ENCODE data around the gene SERP2. TPM values are rescaled to one million over a fixed set of nuclear protein-coding genes. Genes with fewer than 3 reads are reported as not detected.

The SERP2 gene
- total RNA-seq, 4 donors from 2014 or later = 13.1 to 20.5 (median 15.7) TPM

- H3K9me3 ChIP-seq = no peaks in the 10 kb centered on the region
- no peak overlapping the region for H3K4me3 ChIP-seq
- 93 to 95% methylated on average over 7 of the region's 7 CpGs for WGBS, 2 donors
- no peaks in the 10 kb centered on the region for H3K27me3 ChIP-seq
- H3K4me1 ChIP-seq = no peaks in the 10 kb centered on the region
- DNase-seq (ENCODE audit: low spot score in 2 of 2) = no peak
- H3K36me3 ChIP-seq = no peaks in the 10 kb centered on the region
- no peak for TF ChIP-seq CTCF (IDR thresholded peaks at IDR 0.05)
- TF ChIP-seq POLR2A (IDR thresholded peaks at IDR 0.05) = no peak
- TF ChIP-seq EP300 (IDR thresholded peaks at IDR 0.05) = no peak
- no peak overlapping the region for H3K27ac ChIP-seq
Observed at GRCh38 chr13:44407891-44408290, 34.3 kb downstream of the SERP2 start.

- Histone ChIP-seq H3K27me3 (no peaks in the 10 kb centered on the region), H3K4me3 (no peak overlapping the region), H3K27ac (no peak overlapping the region), H3K9me3 (no peaks in the 10 kb centered on the region), H3K36me3 (no peaks in the 10 kb centered on the region), H3K4me1 (no peaks in the 10 kb centered on the region)
- 66 to 79% methylated on average over 4 of the region's 4 CpGs for WGBS, 2 donors
- TF ChIP-seq EP300 (IDR thresholded peaks at IDR 0.05) (no peak), CTCF (IDR thresholded peaks at IDR 0.05) (no peak), POLR2A (IDR thresholded peaks at IDR 0.05) (no peak)
- DNase-seq (ENCODE audit: low spot score in 2 of 2) = no peak
Observed at GRCh38 chr13:44409595-44409994, 36.0 kb downstream of the SERP2 start.

- Histone ChIP-seq H3K4me1 (no peaks in the 10 kb centered on the region), H3K27me3 (no peaks in the 10 kb centered on the region), H3K36me3 (no peaks in the 10 kb centered on the region), H3K9me3 (no peaks in the 10 kb centered on the region), H3K4me3 (no peak overlapping the region), H3K27ac (no peak overlapping the region)
- WGBS, 2 donors = 75 to 77% methylated on average over 6 of the region's 6 CpGs
- DNase-seq (ENCODE audit: low spot score in 2 of 2) = no peak
- TF ChIP-seq CTCF (IDR thresholded peaks at IDR 0.05) (no peak), EP300 (IDR thresholded peaks at IDR 0.05) (no peak), POLR2A (IDR thresholded peaks at IDR 0.05) (no peak)
Observed at GRCh38 chr13:44410328-44410859, 36.8 kb downstream of the SERP2 start.

GRCh38 chr13:44411841-44412240 lies 38.2 kb downstream of the SERP2 start:
- no peak overlapping the region for H3K27ac ChIP-seq
- H3K27me3 ChIP-seq = no peaks in the 10 kb centered on the region
- DNase-seq (ENCODE audit: low spot score in 2 of 2) = no peak
- 77 to 82% methylated on average over 2 of the region's 2 CpGs for WGBS, 2 donors
- no peak overlapping the region for H3K4me3 ChIP-seq
- H3K36me3 ChIP-seq = no peaks in the 10 kb centered on the region
- no peaks in the 10 kb centered on the region for H3K9me3 ChIP-seq
- no peaks in the 10 kb centered on the region for H3K4me1 ChIP-seq
- no peak for TF ChIP-seq CTCF (IDR thresholded peaks at IDR 0.05)
- no peak for TF ChIP-seq POLR2A (IDR thresholded peaks at IDR 0.05)

GRCh38 chr13:44412346-44412935 lies 38.8 kb downstream of the SERP2 start:
- no peak for TF ChIP-seq POLR2A (IDR thresholded peaks at IDR 0.05)
- TF ChIP-seq CTCF (IDR thresholded peaks at IDR 0.05) = no peak
- TF ChIP-seq EP300 (IDR thresholded peaks at IDR 0.05) = no peak
- Histone ChIP-seq H3K4me1 (no peaks in the 10 kb centered on the region), H3K27me3 (no peaks in the 10 kb centered on the region), H3K9me3 (no peaks in the 10 kb centered on the region), H3K27ac (no peak overlapping the region), H3K36me3 (no peaks in the 10 kb centered on the region), H3K4me3 (no peak overlapping the region)
- no peak for DNase-seq (ENCODE audit: low spot score in 2 of 2)
- WGBS, 2 donors = 81 to 89% methylated on average over 16 of the region's 16 CpGs
